A673 (cell line): ENCODE results near the gene GPHN. TPM values are rescaled to one million over a fixed set of nuclear protein-coding genes. Genes with fewer than 3 reads are reported as not detected.
A peak's percentile ranks its signal among the peaks of the same experiment; 100 is the strongest.

ENCODE experiments used
- BruUV-seq: library from RNA; stranded (reverse); fragments of 400-500 nt; replicated peaks from 2 replicates; lab custom pipeline; 2021; lab: Mats Ljungman, UMichigan
- CTCF ChIA-PET: fragments of 300-600 bp; sonication (Branson Sonifier 250); formaldehyde crosslinking; loops from one replicate; lab custom pipeline; 2022; ENCODE audit warnings: antibody characterized with exemption; lab: Charles Lee
- POLR2A ChIA-PET: fragments of 300-600 bp; sonication (Branson Sonifier 250); formaldehyde crosslinking; loops from one replicate; lab custom pipeline; 2022; ENCODE audit warnings: antibody characterized with exemption; ENCODE audit not compliant: low non-redundant PET; lab: Charles Lee
- DNase-seq: peaks from one replicate; pipeline ENCODE4 v3.0.0-alpha.2; 2015; ENCODE audit warnings: low spot score
- H3K27ac ChIP-seq: fragments of 200-600 bp; sonication (generic); 2 replicates; pipeline ENCODE4 v1.5.1; 2016; ENCODE audit warnings: mixed run types, low read depth, mild to moderate bottlenecking, mixed read lengths, antibody characterized with exemption, low read length; ENCODE audit not compliant: poor library complexity, severe bottlenecking
- H3K27me3 ChIP-seq: fragments of 200-600 bp; sonication (generic); replicated peaks from 2 replicates; pipeline ENCODE4 v1.6.1; 2017; ENCODE audit warnings: mixed run types, low read depth, mild to moderate bottlenecking, mixed read lengths, antibody characterized with exemption, low read length; ENCODE audit not compliant: insufficient read depth, poor library complexity
- H3K36me3 ChIP-seq: fragments of 200-600 bp; sonication (generic); 2 replicates; pipeline ENCODE4 v1.6.1; 2016; ENCODE audit warnings: mixed run types, mild to moderate bottlenecking, mixed read lengths, antibody characterized with exemption, low read length; ENCODE audit not compliant: insufficient read depth, poor library complexity, severe bottlenecking
- H3K4me1 ChIP-seq: fragments of 200-600 bp; sonication (generic); 2 replicates; pipeline ENCODE4 v1.6.1; 2017; ENCODE audit warnings: mixed run types, mild to moderate bottlenecking, mixed read lengths, antibody characterized with exemption, low read length; ENCODE audit not compliant: insufficient read depth, poor library complexity, severe bottlenecking
- H3K4me3 ChIP-seq: fragments of 200-600 bp; sonication (generic); 2 replicates; pipeline ENCODE4 v1.5.1; 2016; ENCODE audit warnings: low read depth, mixed run types, mild to moderate bottlenecking, mixed read lengths, low read length; ENCODE audit not compliant: poor library complexity, severe bottlenecking
- H3K9me3 ChIP-seq: fragments of 200-600 bp; sonication (generic); 2 replicates; pipeline ENCODE4 v1.6.1; 2016; ENCODE audit warnings: mixed run types, low read depth, mild to moderate bottlenecking, mixed read lengths, antibody characterized with exemption, low read length; ENCODE audit not compliant: poor library complexity, severe bottlenecking
- EZH2 ChIP-seq: fragments of 200-600 bp; sonication (generic); IDR thresholded peaks from 2 replicates; pipeline ENCODE4 v1.6.1; 2017; ENCODE audit warnings: borderline replicate concordance, low read depth, mild to moderate bottlenecking, mixed read lengths, antibody characterized with exemption, low read length; ENCODE audit not compliant: poor library complexity, severe bottlenecking
- intact Hi-C: fragments of 100-400 bp; cut with micrococcal nuclease; formaldehyde crosslinking; loops from one replicate; pipeline ENCODE4 v1.10.0; 2022; ENCODE audit not compliant: unreplicated experiment
- total RNA-seq: library from RNA; stranded (reverse); gene quantifications from 2 replicates; pipeline ENCODE4 v1.2.3, GENCODE V29; 2021
- TF ChIP-seq, protein P1 (sequence below): fragments of 300-800, 200-600 bp; sonication (generic); conservative IDR thresholded peaks from 2 replicates; pipeline ENCODE4 v1.5.1; 2017; ENCODE audit warnings: low read depth, mild to moderate bottlenecking, antibody characterized with exemption, low read length, moderate library complexity, mixed read lengths

Gene GPHN
- total RNA-seq, 1 experiment from 2014 or later, result 30.3 TPM

DNA sequence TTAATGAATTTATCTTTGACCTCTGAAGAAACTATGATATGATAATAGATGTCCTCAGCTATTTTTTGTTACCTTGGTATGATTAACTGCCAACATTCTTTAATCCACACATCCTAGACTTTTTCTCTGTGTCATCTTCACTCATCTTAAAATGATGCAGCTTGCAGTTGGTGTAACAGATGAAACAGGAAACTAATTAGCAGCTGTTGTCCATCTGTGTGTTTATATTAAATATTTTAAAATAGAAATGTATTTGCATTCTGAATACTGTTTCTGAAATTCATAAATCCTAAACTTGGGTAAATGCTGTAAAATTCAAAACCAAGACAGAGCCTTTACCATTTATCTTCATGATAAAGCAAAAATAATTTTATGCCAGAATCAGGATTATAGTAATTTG lies 625.2 kb downstream of the GPHN start:
- TF ChIP-seq, protein P1, sequence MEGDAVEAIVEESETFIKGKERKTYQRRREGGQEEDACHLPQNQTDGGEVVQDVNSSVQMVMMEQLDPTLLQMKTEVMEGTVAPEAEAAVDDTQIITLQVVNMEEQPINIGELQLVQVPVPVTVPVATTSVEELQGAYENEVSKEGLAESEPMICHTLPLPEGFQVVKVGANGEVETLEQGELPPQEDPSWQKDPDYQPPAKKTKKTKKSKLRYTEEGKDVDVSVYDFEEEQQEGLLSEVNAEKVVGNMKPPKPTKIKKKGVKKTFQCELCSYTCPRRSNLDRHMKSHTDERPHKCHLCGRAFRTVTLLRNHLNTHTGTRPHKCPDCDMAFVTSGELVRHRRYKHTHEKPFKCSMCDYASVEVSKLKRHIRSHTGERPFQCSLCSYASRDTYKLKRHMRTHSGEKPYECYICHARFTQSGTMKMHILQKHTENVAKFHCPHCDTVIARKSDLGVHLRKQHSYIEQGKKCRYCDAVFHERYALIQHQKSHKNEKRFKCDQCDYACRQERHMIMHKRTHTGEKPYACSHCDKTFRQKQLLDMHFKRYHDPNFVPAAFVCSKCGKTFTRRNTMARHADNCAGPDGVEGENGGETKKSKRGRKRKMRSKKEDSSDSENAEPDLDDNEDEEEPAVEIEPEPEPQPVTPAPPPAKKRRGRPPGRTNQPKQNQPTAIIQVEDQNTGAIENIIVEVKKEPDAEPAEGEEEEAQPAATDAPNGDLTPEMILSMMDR, result no peak
- no peak for TF ChIP-seq EZH2
- Histone ChIP-seq H3K36me3 (no peaks in the 10 kb centered on the region), H3K27ac (no peak overlapping the region), H3K4me3 (no peak overlapping the region), H3K4me1 (no peaks in the 10 kb centered on the region), H3K27me3 (no peaks in the 10 kb centered on the region), H3K9me3 (no peaks in the 10 kb centered on the region)
- POLR2A ChIA-PET, result no interaction called here
- CTCF ChIA-PET, result no interaction called here
- intact Hi-C loops, result no loop called here
- no peak for DNase-seq
- no TSS peak for BruUV-seq

- no TSS peak for BruUV-seq
- POLR2A ChIA-PET, result no interaction called here
- Histone ChIP-seq H3K27me3 (no peaks in the 10 kb centered on the region), H3K27ac (no peak overlapping the region), H3K9me3 (no peaks in the 10 kb centered on the region), H3K4me3 (no peak overlapping the region), H3K36me3 (no peaks in the 10 kb centered on the region), H3K4me1 (no peaks in the 10 kb centered on the region)
- CTCF ChIA-PET, result no interaction called here
- no peak for DNase-seq
- TF ChIP-seq, protein P1, result no peak
- TF ChIP-seq EZH2, result no peak
- intact Hi-C loops, result no loop called here
Measured at GRCh38 chr14:67133595-67134441, 625.9 kb downstream of the GPHN start.

DNA sequence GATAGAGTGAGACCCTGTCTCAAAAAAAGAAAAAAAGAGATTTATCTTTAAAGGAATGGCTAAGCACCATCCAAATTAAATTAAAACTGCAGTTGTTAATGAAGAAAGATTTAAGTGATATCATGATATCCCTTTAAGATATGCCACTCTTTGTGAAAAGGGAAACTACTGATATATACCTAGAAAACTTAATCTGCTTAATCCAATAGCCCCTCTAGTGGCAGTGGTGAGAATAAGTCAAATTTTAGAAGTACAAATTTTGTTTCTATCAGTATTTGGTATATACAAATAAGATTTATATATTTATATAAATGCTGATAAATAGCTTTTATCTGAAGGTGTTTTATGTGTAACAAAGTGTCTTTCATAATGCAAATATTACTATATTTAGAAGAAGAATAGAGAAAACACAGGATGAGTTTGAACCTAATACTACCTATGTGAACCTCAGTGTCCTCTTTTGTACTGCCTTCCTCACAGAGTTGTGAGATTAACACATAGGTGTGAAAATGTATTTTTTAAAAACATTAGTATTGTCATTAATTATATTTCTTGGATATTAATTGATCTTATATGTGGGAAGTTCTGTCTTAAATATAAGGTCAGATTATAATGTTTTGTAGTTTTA lies 629.9 kb downstream of the GPHN start:
- Histone ChIP-seq H3K4me1 (no peaks in the 10 kb centered on the region), H3K36me3 (no peaks in the 10 kb centered on the region), H3K27ac (no peak overlapping the region), H3K27me3 (no peaks in the 10 kb centered on the region), H3K4me3 (no peak overlapping the region), H3K9me3 (no peaks in the 10 kb centered on the region)
- intact Hi-C loops, result no loop called here
- ChIA-PET CTCF (no interaction called here), POLR2A (no interaction called here)
- no TSS peak for BruUV-seq
- peak; percentile 35 for DNase-seq
- no peak for TF ChIP-seq EZH2
- TF ChIP-seq, protein P1, result peak; percentile 60
